Loucy (cell line): ENCODE data around the gene SRRM5.

Experiments
- H2AFZ ChIP-seq: fragments of 200-600 bp; sonication (generic); 2 replicates; pipeline ENCODE4 v1.6.0; 2016; ENCODE audit warnings: antibody characterized with exemption, mild to moderate bottlenecking, low read length, moderate library complexity
- H3F3A ChIP-seq: fragments of 200-600 bp; 2 replicates; pipeline ENCODE4 v1.6.0; 2016; ENCODE audit warnings: antibody characterized with exemption, low read depth, mild to moderate bottlenecking
- H3K27me3 ChIP-seq: fragments of 200-600 bp; sonication (generic); 2 replicates; pipeline ENCODE4 v1.6.1; 2014; ENCODE audit warnings: low read length, mild to moderate bottlenecking; ENCODE audit not compliant: insufficient read depth, poor library complexity, severe bottlenecking
- H3K36me3 ChIP-seq: fragments of 200-600 bp; sonication (generic); 2 replicates; pipeline ENCODE4 v1.6.1; 2016; ENCODE audit warnings: low read length; ENCODE audit not compliant: insufficient read depth
- H3K4me1 ChIP-seq: fragments of 200-600 bp; sonication (generic); 2 replicates; pipeline ENCODE4 v1.5.1; 2014; ENCODE audit warnings: low read length, mild to moderate bottlenecking; ENCODE audit not compliant: insufficient read depth, poor library complexity, severe bottlenecking
- H3K4me2 ChIP-seq: fragments of 200-600 bp; sonication (generic); 2 replicates; pipeline ENCODE4 v1.6.0; 2014; ENCODE audit warnings: antibody characterized with exemption, low read length, low read depth, mild to moderate bottlenecking; ENCODE audit not compliant: poor library complexity, severe bottlenecking
- H3K4me3 ChIP-seq: fragments of 200-600 bp; sonication (generic); 2 replicates; pipeline ENCODE4 v1.5.1; 2014; ENCODE audit warnings: low read length, mild to moderate bottlenecking, mixed read lengths; ENCODE audit not compliant: poor library complexity, severe bottlenecking
- H3K79me2 ChIP-seq: fragments of 200-600 bp; sonication (generic); 2 replicates; pipeline ENCODE4 v1.6.1; 2014; ENCODE audit warnings: low read length; ENCODE audit not compliant: insufficient read depth
- H3K9ac ChIP-seq: fragments of 200-600 bp; sonication (generic); 2 replicates; pipeline ENCODE4 v1.6.0; 2014; ENCODE audit warnings: mild to moderate bottlenecking, low read depth, low read length, moderate library complexity; ENCODE audit not compliant: poor library complexity, severe bottlenecking
- H3K9me2 ChIP-seq: fragments of 200-600 bp; sonication (generic); replicated peaks from 2 replicates; pipeline ENCODE4 v1.6.1; 2016; ENCODE audit warnings: low read depth, low read length, mixed read lengths
- H3K9me3 ChIP-seq: fragments of 200-600 bp; sonication (generic); 2 replicates; pipeline ENCODE4 v1.6.1; 2014; ENCODE audit warnings: mild to moderate bottlenecking, antibody characterized with exemption, low read length, low read depth; ENCODE audit not compliant: insufficient read depth
- H4K20me1 ChIP-seq: fragments of 200-600 bp; sonication (generic); 2 replicates; pipeline ENCODE4 v1.6.0; 2014; ENCODE audit warnings: antibody characterized with exemption, low read length, mild to moderate bottlenecking; ENCODE audit not compliant: insufficient read depth, poor library complexity, severe bottlenecking
- EZH2phosphoT487 ChIP-seq: fragments of 200-600 bp; IDR thresholded peaks from 2 replicates; pipeline ENCODE4 v1.6.1; 2018; ENCODE audit warnings: antibody characterized with exemption, mild to moderate bottlenecking, moderate library complexity, borderline replicate concordance
- TF ChIP-seq, protein P1 (sequence below): fragments of 200-600 bp; sonication (generic); conservative IDR thresholded peaks from 2 replicates; pipeline ENCODE4 v1.5.1; 2014; ENCODE audit warnings: mild to moderate bottlenecking, antibody characterized with exemption, low read length

Gene SRRM5

DNA sequence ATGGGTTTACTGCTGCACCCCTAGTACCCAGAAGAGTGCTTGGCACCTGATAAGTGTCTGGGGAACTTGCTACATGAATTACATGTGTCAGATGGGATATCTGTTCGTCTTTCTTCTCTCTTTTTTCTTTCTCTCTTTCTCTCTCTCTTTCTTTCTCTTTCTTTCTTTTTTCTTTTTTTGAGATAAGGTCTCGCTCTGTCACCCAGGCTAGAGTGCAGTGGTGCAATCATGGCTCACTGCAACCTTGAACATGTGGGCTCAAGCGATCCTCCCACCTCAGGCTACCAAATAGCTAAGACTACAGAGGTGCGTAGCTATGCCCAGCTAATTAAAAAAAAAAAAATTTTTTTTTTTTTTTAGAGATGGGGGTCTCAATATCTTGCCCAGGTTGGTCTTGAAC, 21.6 kb downstream of the SRRM5 start:
- H3K4me3 ChIP-seq: no peak overlapping the region
- no peaks in the 10 kb centered on the region for H3K79me2 ChIP-seq
- TF ChIP-seq, protein P1, sequence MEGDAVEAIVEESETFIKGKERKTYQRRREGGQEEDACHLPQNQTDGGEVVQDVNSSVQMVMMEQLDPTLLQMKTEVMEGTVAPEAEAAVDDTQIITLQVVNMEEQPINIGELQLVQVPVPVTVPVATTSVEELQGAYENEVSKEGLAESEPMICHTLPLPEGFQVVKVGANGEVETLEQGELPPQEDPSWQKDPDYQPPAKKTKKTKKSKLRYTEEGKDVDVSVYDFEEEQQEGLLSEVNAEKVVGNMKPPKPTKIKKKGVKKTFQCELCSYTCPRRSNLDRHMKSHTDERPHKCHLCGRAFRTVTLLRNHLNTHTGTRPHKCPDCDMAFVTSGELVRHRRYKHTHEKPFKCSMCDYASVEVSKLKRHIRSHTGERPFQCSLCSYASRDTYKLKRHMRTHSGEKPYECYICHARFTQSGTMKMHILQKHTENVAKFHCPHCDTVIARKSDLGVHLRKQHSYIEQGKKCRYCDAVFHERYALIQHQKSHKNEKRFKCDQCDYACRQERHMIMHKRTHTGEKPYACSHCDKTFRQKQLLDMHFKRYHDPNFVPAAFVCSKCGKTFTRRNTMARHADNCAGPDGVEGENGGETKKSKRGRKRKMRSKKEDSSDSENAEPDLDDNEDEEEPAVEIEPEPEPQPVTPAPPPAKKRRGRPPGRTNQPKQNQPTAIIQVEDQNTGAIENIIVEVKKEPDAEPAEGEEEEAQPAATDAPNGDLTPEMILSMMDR: no peak
- no peak for TF ChIP-seq EZH2phosphoT487
- no peak overlapping the region for H2AFZ ChIP-seq
- no peak overlapping the region for H3K4me2 ChIP-seq
- no peaks in the 10 kb centered on the region for H3K36me3 ChIP-seq
- no peaks in the 10 kb centered on the region for H3K27me3 ChIP-seq
- H3K9me3 ChIP-seq: no peaks in the 10 kb centered on the region
- no peaks in the 10 kb centered on the region for H4K20me1 ChIP-seq
- H3F3A ChIP-seq: no peaks in the 10 kb centered on the region
- no peak overlapping the region for H3K9ac ChIP-seq
- no peaks in the 10 kb centered on the region for H3K9me2 ChIP-seq
- H3K4me1 ChIP-seq: no peaks in the 10 kb centered on the region

DNA sequence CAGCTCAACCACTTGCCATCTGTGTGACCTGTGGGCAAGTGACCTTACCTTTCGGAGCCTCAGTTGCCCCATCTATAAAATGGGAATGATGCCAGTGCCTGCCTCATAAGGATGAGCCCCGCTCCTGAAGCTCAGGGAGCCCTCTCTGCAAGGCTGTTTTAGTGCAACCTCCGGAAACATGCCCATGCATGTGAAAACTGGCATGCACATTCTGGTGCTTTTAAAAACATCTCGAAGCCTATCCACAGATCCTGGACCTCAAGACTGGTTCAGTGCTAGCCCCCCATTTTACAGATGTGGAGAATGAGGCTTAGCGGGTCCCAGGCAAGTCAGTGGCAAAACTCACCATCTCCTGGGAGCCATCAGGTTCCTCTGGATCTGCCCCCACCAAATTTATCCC, 22.2 kb downstream of the SRRM5 start:
- Histone ChIP-seq H3K9me2 (no peaks in the 10 kb centered on the region), H3K36me3 (no peaks in the 10 kb centered on the region), H3K79me2 (no peaks in the 10 kb centered on the region), H3K9me3 (no peaks in the 10 kb centered on the region), H3F3A (no peaks in the 10 kb centered on the region), H3K27me3 (no peaks in the 10 kb centered on the region), H3K4me1 (peaks cover 5% of the 10 kb centered on the region), H2AFZ (no peak overlapping the region), H3K4me2 (no peak overlapping the region), H4K20me1 (no peaks in the 10 kb centered on the region), H3K4me3 (no peak overlapping the region), H3K9ac (no peak overlapping the region)
- TF ChIP-seq, protein P1: no peak
- TF ChIP-seq EZH2phosphoT487: no peak

DNA sequence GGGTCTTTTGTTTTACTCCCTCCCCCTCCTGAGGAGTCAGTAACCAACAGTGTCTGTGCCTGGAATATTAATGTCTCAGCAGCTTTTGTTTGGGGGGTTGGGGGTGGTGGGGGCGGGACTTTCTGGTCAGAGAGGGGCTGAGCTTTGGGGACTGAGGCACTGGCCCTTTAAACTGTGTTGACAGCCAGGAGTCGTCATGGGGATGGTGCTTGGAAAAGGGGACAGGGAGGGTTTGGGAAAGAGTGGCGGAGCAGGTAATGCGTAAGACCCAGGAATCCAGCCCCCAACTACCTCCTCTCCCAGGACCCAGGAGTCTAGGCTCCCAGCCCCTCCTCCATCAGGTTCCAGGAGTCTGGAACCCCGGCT, 22.6 kb downstream of the SRRM5 start:
- H3K79me2 ChIP-seq: no peaks in the 10 kb centered on the region
- H2AFZ ChIP-seq: no peak overlapping the region
- H3K4me2 ChIP-seq: no peak overlapping the region
- H3K4me3 ChIP-seq: no peak overlapping the region
- no peak overlapping the region for H3K9ac ChIP-seq
- no peaks in the 10 kb centered on the region for H3K36me3 ChIP-seq
- TF ChIP-seq, protein P1: no peak
- no peak for TF ChIP-seq EZH2phosphoT487
- no peaks in the 10 kb centered on the region for H4K20me1 ChIP-seq
- H3K9me2 ChIP-seq: no peaks in the 10 kb centered on the region
- no peaks in the 10 kb centered on the region for H3K9me3 ChIP-seq
- H3F3A ChIP-seq: no peaks in the 10 kb centered on the region
- H3K4me1 ChIP-seq: peaks cover 7% of the 10 kb centered on the region
- no peaks in the 10 kb centered on the region for H3K27me3 ChIP-seq
